ENCODE results near the gene LY86.

LY86 gene

DNA sequence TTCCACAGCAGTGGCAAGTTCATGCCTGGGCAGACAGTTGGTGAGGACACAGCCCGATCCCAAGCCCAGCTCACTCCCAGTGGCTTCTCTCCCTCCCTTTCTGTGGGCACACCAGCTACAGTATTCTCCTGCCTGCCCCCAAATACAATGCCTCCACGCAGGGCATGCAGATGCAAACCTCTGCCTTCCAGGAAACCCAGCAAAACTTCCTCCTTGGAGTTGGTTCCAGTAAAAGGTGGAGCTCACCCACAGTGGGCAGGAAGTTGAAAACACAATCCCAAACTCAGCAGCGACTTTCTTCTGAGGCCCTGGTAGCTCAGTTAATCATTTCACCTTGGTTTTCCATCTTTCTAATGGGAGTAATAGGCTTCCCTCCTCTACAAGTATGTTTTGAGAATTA is 93.7 kb downstream of the LY86 start:
- no peak for DNase-seq (ENCODE audit: low read depth)

DNA sequence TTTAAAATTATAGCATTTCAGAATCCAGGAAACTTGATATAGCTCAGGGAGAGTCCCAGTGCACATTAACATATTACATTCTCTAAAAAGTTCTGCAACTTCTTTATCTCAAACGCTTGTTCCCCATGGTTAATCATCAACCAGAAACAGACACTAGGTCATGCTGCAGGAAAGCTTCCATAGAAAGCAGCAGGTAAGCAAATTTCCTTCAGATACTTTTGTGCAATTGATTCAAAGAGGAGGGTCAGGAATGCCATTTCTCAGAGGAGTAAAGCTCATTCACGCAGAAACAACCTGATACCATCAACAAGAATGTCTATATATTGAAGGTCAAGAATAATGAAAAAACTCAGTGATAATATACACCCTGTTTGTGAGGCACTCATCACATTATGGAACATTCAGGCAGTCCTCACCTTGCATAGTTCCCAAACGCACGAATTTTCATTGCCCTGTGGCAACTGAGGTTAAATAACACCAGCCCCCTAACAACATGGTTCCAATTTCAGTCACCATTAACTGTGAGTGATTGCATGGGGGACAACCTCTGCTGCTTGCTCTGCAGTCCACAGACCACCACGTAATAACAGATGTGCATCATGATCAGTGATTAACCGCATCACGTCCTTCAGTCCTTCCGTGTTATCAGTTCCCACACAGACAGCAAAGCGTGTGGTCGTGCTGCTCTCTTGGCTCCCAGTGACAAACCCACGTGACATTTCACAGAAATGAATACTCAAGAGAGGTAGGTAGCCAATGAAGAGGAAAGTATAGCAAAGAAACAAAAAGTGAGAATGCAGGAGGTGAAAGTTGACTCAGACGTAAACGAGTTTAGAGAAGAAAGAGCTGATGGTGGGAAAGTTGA is 95.7 kb downstream of the LY86 start:
- no peak for DNase-seq (ENCODE audit: low read depth)

DNA sequence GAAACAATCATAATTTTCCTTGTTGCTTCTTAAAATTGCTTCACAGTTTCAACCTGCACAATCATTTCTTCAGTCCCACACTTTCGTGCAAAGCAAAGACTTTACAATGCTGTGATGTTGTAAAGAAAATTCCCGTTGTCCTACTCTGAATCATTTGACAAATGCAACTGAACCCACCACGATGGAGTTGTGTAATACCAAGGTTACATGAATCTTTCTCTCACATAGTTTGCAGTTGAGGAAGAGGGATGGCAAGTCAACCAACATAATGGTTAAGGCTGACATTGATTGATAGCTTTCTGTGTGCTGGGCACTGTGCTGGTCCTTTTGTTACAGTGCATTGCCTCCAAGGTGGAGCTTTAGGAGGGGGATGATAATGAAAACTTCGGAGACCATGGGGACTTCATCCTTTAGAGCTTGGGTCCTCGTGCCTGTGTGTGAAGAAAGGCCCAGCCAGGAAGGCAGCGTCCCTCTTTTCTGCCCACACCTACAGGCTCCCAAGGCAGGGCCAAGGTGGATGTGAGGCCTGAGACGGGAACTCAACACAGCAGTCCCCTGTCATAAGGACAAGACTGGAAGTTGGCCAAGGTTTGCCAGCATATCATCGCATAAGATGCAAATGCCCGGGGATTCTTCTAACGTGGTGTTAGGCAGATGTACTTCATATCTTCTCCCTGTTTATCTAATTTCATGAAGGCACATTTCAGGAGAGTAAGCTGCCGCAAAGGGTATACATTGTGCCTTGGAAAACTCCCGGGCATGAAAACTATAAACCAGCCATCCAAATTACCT is 96.9 kb downstream of the LY86 start:
- no peak for DNase-seq (ENCODE audit: low read depth)

DNA sequence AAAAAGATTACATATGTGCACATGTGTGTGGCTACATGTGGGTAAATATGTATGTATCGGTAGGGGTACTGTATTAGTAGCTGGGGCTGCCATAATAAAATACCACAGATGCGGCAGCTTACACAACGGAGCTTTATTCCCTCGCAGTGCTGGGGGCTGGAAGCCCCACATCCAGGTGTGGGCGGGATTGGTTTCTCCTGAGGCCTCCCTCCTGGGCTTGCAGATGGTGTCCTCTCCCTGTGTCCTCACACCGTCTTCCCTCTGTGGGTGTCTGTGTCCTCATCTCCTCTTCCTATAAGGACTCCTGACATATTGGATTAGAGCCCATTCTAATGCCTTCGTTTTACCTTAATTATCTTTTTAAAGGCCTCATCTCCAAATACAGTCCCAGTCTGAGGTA is 97.7 kb downstream of the LY86 start:
- no peak for DNase-seq (ENCODE audit: low read depth)

DNA sequence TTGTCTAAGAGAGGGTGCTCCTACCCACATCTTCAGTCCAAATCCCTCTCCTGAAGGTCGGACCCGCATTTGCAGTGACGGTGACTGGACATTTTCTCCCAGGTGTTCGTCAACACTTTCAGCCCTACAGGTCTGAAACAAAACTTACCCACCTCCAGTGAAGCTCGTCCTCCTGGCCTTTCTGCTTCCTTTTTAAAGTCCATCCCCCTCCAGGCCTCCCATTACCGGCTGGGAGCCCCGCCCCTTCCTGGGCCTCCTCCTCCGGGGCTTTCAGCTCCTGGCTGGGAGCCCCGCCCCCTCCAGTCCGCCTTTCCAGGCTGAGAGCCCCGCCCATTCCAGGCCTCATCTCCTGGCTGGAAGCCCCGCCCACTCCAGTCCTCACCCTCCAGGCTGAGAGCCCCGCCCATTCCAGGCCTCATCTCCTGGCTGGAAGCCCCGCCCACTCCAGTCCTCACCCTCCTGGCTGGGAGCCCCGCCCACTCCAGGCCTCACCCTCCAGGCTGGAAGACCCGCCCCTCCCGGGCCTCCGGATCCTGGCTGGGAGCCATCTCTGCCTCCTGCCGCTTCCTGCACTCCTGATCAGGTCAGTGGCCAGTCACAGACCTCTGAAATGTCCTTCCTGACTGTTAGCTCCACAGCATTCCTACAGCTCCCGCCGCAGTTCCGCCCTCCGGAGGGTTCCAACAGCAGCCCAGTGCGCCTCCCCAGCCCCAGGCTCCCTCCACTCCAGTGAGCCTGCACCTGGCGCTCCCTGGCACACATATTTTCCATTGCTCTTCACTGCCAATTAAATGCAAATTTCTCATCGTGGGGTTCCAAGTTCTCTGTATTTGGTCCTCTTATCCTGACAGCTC is 98.5 kb downstream of the LY86 start:
- DNase-seq (ENCODE audit: low read depth) = peak; percentile 32

DNA sequence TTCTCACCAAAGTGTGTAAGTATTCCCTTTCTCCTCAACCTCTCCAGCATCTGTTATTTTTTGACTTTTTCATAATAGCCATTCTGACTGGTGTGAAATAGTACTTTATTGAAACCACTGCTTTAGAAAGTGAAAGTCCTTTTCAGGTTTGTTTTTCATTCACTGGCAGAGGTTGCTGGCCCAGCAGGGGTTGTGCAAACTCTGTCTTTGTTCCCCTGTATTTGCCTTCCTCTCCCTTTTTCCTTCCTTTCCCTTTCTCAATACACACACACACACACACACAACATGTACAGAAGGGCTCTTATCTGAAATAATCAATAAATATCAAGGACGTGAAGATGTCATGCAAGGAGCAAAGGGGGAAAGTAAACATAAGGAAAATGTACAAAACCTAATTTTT is 99.8 kb downstream of the LY86 start:
- DNase-seq (ENCODE audit: low read depth) = no peak

DNA sequence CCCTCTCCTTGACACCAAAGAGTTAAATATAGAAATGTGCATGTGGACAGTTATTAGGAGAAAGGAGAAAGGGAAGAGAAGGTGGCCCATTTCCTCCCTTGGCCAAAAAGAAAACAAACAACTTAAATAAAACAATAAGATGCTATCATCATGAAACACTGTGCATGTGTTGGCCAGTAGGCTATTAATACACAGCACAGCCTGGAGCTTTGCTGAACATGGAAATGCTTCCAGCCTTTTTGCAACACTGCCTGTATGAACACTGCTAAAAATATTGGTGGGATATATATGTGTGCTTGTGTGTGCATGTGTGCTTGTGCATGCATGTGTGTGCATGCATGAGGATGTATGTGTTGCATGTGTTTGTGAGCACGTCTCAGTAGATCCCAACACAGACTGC is 100.4 kb downstream of the LY86 start:
- no peak for DNase-seq (ENCODE audit: low read depth)

DNA sequence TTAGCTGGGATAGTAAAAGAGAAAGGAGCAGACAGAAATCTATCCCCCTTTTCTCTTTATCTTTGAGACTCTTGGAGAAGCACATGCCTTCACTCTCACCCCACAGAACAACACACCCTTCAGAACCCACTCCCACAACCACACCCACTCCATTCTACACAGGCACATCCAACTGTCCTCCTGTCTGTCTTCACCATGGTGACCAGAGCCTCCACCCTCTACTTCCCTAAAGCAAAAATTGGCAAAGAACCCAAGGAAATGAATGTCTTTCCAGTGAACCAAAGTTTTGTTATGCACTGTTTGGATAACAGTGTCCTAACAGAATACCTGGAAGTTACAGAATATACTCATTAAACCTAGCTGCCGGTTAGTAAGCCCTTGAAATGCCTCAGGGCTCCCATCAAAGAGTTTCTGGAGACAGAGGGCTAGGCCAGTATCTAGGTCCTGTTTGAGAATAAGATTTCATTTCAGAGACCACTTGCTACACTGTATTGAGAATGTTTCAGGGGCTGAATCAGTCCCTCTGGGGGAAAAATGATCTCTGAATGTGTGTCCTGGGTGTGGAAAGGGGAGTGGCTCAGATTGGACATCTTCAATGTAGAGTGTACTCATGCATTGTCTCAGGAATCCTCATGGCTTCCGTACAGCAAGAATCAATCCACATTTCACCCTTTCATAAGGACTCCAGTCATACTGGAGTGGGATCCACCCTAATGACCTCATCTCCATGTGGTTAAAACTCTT is 101.1 kb downstream of the LY86 start:
- DNase-seq (ENCODE audit: low read depth) = no peak

DNA sequence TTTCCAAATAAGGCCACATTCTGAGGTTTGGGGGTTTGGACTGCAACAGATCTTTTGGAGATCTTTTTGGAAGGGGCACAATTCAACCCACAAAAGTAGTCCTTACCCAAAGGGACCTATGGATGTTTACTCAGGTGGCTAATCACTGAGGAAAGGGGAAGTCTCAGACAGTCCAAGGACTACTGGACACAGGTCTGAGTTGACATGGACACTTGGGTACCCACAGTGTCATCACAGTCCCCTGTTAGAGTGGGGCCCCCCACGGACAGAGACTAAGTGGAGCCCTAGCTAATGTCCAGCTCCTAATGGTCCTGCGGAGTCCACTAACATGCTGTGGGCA is 101.6 kb downstream of the LY86 start:
- no peak for DNase-seq (ENCODE audit: low read depth)

DNA sequence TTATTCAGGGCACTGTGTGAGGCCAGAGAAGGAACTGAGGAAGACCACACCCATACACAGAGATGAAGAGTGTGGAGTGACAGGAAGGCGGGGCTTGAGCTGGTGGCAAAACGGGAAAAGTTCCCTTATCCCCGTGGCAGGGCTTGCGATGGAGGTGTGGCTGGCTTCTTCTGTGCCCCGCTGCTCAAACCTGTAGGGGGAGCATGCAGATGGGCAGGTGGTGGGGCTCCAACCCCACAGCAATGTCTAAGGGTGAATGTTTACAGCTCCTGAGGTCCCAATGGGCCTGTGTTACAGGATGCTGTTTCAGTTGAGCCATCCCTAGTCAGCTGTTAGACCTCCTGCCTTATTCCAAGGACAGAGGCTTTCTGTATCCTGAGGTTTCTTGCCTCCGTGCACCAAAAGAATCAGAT is 105.9 kb downstream of the LY86 start:
- no peak for DNase-seq (ENCODE audit: low read depth)

DNA sequence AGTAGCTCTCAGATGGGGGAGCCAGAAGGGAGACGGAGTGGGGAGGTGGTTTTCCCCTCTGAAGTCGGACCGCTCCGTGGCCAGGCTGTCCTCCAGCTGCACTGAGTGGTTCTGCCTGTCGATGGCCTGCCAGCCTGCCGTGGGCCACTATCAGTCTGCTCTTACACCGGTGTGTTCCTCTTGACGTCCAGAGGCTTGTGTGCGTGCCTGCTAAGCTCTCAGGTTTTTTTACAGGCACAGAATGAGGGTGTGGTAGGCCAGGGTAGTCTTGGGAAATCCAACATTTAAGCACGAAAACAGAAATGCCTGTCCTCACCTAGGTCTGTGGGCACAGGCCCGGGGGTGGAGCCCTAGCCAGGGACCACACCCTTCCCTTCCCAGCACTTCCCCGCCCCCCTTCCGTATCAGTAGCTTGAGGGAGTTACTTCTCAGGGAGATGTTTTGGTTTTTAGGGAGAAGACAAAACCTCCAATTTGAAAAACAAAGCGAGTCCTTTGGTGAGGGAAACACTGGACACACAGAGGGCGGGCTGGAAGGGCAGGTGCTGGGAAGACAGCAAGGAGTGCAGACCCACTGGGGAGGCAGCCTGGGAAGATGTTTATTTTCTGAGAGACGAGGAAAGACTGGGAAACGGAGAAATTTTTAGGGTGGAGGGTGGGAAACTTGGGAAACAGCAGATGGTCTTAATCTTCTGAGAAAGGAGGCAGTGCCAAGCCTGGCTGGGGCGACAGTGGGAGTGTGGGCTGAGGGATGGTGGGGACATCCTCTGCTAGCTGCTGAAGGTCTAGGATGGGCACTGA is 106.5 kb downstream of the LY86 start:
- no peak for DNase-seq (ENCODE audit: low read depth)

DNA sequence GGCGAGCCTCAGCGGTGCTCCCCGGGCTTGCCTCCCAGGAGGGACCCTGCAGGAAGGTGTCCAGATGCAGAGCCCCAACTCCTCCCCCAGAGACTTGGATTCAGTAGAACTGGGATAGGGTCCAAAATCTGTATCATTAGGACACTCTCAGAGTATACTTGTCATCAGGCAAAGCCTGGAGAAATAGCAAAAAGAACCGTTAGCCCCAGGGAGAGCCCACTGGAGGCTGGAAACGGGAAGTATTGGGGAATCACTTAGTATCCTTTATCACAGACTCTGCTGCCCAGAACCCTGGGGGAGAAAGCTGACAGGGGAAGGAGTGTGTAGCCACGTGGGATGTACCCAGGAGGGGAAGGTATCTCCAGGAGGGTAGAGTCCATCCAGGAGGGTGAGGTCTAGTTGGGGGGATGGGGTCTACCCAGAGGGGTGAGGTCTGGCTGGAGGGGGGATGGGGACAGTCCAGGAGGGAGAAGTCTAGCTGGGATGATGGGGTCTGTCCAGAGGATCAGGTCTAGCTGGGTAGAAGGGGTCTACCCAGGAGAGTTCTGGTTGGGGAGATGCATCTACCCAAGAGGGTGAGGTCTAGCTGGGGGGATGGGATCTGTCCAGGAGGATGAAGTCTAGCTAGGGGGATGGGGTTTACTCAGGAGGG is 107.2 kb downstream of the LY86 start:
- no peak for DNase-seq (ENCODE audit: low read depth)

DNA sequence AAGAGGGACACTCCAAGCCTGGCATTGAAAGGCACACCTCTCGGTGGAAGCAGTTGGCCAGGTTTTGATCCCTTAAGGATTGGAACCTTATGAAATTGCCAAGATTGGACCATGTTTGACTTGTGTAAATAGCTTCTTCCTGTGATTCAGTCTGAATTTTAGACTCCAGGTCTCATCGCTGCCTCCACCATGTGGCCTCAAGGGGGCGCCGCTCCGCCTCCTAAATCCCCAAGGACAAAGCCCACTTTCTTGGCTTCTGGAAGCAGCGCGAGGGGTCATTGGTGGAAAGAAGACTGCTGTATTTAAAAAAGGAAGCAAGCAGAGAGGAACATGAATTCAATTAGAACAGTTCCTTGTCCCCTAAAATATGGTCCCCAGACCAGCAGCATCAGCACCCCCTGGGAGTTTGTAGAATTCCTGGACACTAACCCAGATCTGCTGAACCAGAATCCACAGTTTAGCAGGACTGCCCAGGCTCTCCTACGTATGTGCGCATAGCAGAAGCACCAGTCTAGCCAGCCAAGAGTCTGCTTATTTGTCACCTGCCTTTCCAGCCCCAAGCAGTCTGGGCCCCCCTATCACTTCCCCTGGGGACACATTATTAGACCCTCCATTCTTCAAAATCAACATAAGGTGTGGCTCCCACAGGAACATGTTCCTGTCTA is 108.5 kb downstream of the LY86 start:
- DNase-seq (ENCODE audit: low read depth) = no peak

DNA sequence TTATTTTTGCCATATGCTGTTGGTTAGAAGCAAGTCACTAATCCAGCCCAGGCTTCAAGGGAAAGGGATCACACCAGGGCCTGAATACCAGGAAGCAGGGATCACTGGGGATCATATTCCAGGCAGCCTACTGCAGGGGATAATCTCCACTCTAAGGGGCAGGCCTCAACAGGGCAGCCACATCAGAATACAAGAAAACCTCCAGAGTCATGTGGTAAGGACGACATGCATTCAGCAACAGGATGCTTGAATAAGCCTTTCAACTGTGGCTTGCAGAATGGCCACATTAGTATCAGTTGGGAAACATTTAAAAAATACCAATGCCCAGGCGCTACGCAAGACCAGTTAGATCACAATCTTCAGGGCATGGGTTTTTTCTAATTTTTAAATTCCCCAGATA is 109.1 kb downstream of the LY86 start:
- DNase-seq (ENCODE audit: low read depth) = no peak

DNA sequence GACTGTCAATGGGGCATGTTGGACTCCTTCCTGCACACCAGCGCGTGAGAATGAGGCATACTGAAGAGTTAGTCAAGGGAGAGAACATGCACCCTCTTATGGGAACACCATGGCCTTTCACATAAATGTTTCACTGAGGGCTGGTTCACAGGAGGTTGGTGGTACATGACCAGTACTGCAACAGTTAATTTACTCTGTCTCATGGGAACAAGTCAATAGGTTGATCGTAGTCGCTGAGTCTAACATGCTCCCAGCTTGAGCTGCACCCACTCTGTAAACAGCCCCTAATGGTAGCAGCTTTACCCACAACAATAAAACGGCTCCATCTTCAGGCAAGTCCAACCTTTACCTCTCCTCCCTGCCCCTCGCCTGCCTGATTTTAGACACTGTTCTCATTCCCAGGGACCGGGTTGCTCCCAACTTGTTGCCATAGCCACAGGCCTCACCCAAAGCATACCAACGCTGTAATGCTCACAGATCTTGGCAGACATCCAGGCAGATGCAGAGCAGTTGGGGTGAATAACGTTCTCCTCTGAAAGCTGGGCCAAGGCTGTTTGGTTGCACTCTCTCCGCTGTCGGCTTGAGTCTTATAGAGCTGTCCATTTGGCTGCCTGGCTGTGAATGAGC is 111.3 kb downstream of the LY86 start:
- DNase-seq (ENCODE audit: low read depth) = no peak

DNA sequence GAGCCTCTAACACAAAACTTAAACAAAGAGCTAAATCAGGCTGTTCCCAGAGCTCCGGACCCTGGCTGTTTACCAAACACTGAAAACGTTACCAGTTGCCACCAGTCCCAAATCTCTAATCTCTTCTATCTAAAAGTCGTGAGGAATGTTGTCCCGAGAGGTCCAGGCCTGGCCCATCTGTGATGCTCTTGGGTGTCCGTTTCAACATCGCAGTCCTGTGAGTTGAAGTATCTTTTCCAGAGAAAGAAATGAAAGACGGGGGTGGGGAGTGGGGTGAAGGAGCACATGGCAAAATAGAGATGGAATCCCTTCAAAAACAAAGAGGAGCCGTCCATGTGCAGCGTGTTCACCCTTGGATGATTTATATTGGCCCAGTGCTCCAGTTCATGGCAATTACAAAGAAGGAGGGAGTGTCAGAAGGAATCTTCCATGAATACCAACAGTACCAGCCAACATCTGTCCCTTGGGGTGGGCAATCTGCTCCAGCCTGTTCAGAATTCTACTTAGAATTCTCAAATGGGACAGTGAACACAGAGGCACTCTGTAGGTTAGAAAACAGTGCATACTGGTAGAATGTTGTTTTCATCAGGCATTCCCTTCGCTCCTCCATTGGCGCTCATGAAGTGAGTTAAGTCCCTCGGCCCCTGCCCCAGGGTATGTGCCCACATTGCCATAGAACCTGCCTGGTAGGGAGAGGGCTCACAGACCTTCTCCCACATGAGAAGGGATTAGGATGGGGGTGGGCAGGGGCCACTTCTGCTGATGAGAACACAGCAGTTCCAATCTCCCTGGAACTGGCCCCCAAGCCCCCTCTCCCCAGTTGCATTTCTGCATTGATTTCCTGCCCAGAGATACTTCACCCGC is 112.1 kb downstream of the LY86 start:
- DNase-seq (ENCODE audit: low read depth) = no peak

DNA sequence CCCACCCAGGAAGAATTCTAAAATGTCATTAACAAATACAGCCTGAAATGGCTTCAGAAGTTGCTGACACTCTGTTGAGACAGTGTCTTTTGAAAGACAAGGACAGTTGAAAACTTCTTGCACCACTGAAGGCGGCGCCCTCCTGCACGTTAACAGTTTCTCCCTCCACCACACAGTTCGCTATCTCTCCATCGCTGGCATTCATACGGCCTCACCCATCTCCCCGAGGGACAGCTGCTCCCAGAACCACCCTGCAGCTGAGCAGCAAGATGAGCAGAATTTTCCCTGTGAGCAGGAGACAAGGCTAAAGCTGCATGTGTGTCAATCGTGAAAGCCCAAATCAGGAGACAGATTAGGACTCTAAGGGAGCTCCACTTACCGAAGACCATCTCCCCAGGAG is 113.3 kb downstream of the LY86 start:
- DNase-seq (ENCODE audit: low read depth) = no peak

DNA sequence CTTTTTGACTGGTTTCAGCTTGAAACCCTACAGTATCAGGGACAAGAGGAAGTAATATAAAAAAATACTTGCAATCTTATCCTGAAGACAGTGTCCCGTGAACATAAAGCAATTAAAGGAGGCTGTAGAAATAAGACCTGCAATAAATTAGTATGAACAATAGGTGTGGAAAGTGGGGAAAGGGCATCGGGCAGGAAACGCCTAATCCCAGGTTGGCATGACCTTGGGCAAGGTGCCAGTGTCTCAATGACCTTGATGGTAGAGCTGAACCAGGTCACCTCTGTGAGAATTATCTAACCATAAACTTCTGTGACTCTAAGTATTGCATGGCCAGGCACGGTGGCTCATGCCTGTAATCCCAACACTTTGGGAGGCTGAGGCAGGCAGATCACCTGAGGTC is 115.2 kb downstream of the LY86 start:
- DNase-seq (ENCODE audit: low read depth) = no peak

All from activated T-helper 1 cell treated with Interleukin-2 at 50 U/mL for 16 hours (primary cell).